MM.1S (cell line): ENCODE results near the gene MAGIX.

Experiments
- EZH2 ChIP-seq: fragments of 300-600 bp; sonication (generic); optimal IDR thresholded peaks from 2 replicates; pipeline ENCODE3; 2017; ENCODE audit warnings: low read depth, mild to moderate bottlenecking, antibody characterized with exemption, low read length, mixed read lengths
- EZH2phosphoT487 ChIP-seq: fragments of 300-600 bp; sonication (generic); IDR thresholded peaks from 2 replicates; pipeline ENCODE4 v1.6.1; 2018; ENCODE audit warnings: antibody characterized with exemption, low read length
- TF ChIP-seq, protein P1 (sequence below): fragments of 300-600 bp; sonication (generic); IDR thresholded peaks from 2 replicates; pipeline ENCODE4 v1.5.1; 2016; ENCODE audit warnings: antibody characterized with exemption, low read length, mixed read lengths

DNA sequence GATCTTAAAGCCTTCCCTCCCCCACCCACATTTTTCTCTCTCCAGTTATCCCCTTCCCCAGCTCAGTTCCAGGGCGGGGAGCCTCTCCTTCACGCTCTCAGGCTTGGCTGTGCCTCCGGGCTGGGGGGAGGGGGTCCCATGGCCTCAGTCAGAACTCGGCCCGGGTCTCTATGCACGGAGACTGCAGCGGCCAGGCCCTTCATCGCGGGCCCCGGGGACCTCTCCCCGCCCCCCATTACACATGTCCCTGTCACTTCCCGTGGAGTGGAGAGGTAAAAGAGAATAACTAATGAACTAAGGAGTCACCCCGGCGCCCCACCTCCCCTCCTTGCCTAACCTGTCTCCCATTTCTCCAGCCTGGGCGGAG is 24.5 kb downstream of the MAGIX start:
- TF ChIP-seq, protein P1, sequence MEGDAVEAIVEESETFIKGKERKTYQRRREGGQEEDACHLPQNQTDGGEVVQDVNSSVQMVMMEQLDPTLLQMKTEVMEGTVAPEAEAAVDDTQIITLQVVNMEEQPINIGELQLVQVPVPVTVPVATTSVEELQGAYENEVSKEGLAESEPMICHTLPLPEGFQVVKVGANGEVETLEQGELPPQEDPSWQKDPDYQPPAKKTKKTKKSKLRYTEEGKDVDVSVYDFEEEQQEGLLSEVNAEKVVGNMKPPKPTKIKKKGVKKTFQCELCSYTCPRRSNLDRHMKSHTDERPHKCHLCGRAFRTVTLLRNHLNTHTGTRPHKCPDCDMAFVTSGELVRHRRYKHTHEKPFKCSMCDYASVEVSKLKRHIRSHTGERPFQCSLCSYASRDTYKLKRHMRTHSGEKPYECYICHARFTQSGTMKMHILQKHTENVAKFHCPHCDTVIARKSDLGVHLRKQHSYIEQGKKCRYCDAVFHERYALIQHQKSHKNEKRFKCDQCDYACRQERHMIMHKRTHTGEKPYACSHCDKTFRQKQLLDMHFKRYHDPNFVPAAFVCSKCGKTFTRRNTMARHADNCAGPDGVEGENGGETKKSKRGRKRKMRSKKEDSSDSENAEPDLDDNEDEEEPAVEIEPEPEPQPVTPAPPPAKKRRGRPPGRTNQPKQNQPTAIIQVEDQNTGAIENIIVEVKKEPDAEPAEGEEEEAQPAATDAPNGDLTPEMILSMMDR, result no peak
- TF ChIP-seq EZH2, result no peak
- TF ChIP-seq EZH2phosphoT487, result no peak
